Measurements from ENCODE around the gene CADM1. TPM values are rescaled to one million over a fixed set of nuclear protein-coding genes. Genes with fewer than 3 reads are reported as not detected.

The CADM1 gene
- total RNA-seq, 1 donor, result 0.45 TPM

DNA sequence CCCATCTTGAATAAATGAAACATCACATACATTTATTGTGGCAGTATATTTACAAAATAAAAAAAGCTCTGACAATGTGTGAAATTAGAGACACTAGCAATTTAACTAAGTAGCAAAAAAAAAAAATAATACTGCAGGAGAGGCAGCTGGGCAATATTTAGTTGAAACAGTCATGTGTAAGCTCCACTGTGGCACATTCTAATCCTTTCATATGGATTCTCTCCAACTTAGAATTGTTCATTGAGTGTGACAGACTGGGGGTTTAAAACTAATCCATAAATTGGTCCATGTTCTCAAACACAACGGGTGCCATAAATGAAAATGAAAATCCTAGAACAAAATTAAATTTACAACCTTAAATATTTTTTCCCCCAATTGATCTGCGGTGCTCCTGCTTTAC, 302.1 kb downstream of the CADM1 start:
- no peak for DNase-seq (ENCODE audit: low read depth)
- H3K4me3 ChIP-seq (ENCODE audit: low read depth, low read length), result no peak overlapping the region
- TF ChIP-seq, protein P1, sequence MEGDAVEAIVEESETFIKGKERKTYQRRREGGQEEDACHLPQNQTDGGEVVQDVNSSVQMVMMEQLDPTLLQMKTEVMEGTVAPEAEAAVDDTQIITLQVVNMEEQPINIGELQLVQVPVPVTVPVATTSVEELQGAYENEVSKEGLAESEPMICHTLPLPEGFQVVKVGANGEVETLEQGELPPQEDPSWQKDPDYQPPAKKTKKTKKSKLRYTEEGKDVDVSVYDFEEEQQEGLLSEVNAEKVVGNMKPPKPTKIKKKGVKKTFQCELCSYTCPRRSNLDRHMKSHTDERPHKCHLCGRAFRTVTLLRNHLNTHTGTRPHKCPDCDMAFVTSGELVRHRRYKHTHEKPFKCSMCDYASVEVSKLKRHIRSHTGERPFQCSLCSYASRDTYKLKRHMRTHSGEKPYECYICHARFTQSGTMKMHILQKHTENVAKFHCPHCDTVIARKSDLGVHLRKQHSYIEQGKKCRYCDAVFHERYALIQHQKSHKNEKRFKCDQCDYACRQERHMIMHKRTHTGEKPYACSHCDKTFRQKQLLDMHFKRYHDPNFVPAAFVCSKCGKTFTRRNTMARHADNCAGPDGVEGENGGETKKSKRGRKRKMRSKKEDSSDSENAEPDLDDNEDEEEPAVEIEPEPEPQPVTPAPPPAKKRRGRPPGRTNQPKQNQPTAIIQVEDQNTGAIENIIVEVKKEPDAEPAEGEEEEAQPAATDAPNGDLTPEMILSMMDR (IDR thresholded peaks at IDR 0.05; ENCODE audit: insufficient read depth, low read length), result no peak

DNA sequence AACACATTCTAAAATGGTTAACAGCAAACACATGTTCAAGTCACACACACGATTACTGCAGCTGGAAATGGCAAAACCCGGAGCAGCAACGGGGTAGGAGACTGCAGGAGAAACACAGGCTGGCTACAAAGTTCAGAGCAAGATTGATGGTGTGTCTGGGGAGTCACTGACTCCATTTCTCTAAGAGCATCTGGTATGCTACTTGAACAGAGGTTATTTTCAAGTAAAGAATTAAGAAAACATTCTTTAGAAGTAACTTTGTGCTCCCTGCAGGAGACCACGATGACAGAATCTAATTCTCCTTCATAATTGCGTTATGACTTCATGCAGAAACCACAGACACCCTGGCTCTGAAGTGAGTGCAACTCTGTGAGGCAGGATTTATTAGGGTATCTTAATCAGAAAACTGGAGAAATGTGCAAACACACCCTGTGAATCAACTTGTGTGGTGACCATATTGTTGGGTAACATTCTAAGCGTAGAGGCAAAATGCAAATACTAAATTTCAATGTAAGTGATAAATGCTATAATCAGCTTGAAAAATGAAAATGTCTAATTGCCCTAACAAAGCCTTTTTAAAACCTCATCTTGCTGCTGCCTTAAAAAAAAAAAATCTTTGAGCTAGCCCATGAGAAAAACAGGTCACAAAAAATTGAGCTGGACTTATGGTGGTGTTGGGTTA, 303.0 kb downstream of the CADM1 start:
- H3K4me3 ChIP-seq (ENCODE audit: low read depth, low read length), result no peak overlapping the region
- TF ChIP-seq, protein P1 (IDR thresholded peaks at IDR 0.05; ENCODE audit: insufficient read depth, low read length), result no peak
- no peak for DNase-seq (ENCODE audit: low read depth)

DNA sequence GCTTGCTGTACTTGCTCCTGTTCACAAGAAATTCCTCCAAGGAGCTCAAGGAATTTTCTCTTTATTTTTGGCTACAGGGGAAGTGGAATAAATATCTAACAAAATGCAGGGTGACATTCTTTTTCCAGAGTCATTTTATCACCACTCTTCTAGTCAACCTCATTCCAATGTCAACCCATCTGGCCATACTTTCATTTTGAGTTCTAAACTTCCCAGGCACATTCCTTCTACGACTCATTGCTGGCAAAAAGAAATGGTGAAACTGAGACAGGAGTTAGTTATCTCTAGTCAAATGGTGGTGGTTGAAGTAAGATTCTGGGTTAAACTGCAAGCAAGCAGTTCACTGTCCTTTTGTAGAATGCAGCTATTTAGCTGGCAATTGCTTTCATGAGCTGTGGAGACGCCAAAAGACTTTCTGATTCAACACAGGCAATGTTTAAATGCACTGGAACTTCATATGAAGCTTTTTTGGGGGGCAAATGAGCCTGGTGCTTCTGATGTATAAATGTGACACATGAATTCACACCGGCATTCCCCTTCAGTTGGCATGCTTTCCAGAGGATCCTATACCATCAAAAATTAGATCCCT, 304.6 kb downstream of the CADM1 start:
- TF ChIP-seq, protein P1 (IDR thresholded peaks at IDR 0.05; ENCODE audit: insufficient read depth, low read length), result no peak
- H3K4me3 ChIP-seq (ENCODE audit: low read depth, low read length), result no peak overlapping the region
- no peak for DNase-seq (ENCODE audit: low read depth)

DNA sequence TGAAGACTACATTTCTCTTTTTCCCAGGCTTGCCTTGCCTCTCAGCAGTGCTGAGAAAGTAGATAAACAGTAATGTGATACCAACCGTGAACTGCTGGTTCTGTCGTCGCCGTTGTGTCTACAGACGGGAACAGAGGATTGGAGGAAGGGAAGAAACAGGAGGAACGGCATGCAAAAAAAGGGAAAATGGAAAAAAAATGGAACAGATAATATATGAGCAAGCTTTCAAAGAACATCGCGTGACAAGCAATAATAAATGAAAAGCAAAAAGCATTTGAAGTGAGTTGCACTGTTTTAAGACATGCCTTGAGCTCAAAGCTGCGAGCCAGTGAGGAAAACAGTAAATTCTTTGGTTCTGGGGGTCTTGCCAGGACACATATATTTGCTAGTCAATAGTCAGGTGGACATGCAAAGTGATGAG, 305.9 kb downstream of the CADM1 start:
- TF ChIP-seq, protein P1 (IDR thresholded peaks at IDR 0.05; ENCODE audit: insufficient read depth, low read length), result no peak
- H3K4me3 ChIP-seq (ENCODE audit: low read depth, low read length), result no peak overlapping the region
- DNase-seq (ENCODE audit: low read depth), result no peak

DNA sequence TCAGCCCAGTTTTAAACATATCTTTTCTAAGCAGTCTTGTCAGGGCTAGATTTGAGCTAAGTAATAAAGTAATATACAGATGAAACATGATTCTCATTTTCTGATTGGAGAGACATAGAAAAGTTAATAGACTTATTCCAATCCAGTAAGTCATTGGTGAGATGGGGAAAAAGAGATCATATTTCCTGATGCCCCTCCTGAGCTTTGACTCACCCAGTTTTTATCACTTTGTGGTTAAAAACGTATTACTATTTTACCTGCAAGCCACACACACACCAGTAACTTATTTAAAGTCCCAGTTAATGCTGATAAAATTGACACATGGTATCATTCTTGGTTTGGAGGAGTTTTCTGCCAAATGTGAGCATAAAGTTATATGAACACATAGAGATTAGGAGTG, 306.8 kb downstream of the CADM1 start:
- DNase-seq (ENCODE audit: low read depth), result no peak
- H3K4me3 ChIP-seq (ENCODE audit: low read depth, low read length), result no peak overlapping the region
- TF ChIP-seq, protein P1 (IDR thresholded peaks at IDR 0.05; ENCODE audit: insufficient read depth, low read length), result no peak

DNA sequence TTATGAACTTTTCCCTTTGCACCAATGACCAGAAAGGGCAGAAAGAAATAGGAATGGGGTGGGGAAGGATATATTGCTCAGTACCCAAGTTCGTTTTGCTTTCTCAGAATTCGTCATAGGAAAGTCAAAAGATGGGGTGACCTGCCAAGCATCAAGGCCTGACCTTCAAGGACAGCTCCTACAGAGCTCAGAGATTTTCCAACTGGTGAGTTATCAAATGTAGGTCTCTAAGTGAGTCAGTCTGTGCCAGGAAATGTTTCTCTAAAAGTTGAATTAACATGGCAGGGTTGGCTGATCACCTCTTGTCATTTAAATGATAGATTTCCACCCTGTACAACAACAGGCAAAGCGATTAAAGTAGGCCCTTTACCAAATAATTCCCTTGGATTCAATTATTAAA, 307.2 kb downstream of the CADM1 start:
- DNase-seq (ENCODE audit: low read depth), result no peak
- H3K4me3 ChIP-seq (ENCODE audit: low read depth, low read length), result no peak overlapping the region
- TF ChIP-seq, protein P1 (IDR thresholded peaks at IDR 0.05; ENCODE audit: insufficient read depth, low read length), result no peak

DNA sequence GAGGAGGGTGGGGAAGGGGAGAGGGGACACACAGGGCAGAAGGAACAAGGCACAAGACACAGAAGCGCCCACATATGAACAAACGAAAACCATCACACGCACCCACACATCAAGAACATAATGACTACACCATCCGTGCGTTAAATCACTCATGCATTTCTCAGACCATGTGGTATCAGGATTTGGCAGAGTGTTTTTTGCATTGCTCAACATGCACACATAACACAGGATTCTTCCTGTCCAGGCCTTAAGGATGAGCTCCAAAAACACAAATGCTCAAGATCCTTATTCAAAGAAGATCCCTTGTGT, 309.5 kb downstream of the CADM1 start:
- TF ChIP-seq, protein P1 (IDR thresholded peaks at IDR 0.05; ENCODE audit: insufficient read depth, low read length), result no peak
- DNase-seq (ENCODE audit: low read depth), result no peak

More for the DNA sequence above, 309.5 kb downstream of the CADM1 start:
- H3K4me3 ChIP-seq (ENCODE audit: low read depth, low read length), result no peak overlapping the region

Data from fibroblast of the aortic adventitia (primary cell).